GM10847 (cell line): Measurements from ENCODE around the gene ATP9B.

Source experiments
- POLR2A ChIP-seq: IDR thresholded peaks from 2 replicates; pipeline ENCODE4 v1.6.1; 2011; ENCODE audit not compliant: insufficient read length; ENCODE audit errors: extremely low read depth

Gene ATP9B

DNA sequence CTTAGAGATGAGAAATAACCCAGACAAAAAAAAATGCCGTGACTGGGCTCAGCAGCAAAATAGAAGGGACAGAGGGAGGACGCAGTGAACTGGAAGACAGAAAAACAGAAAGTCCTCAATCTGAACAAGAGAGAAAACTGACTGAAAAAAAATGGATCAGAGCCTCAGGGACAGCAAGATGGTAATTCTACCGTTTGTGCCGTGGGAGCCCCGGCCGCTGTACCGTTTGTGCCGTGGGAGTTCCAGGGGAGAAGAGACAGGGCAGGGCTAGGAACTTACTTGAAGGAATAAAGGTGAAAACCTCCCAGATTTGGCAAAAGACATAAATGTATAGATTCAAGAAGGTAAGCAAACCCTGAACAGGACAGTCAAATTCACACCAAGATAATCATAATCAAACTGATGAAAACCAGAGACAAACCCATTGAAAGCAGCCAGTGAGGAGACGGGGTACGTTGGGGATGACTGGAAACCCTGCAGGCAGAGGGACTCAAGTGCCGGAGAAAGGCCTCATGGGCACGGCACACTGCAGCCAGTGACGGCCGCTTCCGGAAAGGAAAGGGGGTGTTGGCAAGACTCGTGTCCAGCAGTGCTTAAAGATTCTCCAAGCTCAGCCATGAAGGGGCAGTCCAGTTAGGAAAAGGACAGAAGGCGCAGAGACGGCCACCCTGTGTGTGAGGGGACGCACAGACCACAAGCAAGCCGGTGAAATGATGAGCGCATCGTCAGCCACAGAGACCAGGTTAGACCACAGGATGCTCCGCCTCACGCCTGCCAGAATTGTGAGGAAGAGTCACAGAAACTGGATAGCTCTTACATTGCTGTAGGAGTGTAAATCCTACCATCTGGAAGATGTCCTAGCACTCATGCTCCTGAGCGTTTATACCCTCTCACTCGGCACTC lies 286.5 kb downstream of the ATP9B start:
- no peak for TF ChIP-seq POLR2A

DNA sequence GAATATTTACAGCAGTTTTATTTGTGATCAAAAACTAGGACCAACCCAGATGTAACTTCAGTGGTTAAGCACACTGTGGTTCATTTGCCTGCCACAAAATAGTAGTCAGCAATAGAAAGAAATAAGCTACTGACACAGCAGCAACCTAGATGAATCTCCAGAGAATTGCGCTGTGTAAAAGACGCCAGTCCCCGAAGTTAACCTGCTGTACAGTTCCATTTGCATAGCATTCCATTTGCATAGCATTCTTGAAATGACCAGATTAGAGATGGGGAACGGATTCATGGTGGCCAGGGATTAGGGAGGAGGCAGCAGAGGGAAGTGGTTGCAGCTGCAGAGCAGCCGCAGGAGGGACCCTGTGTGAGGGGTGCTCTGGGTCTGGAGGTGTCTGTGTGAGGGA lies 287.2 kb downstream of the ATP9B start:
- TF ChIP-seq POLR2A = no peak

DNA sequence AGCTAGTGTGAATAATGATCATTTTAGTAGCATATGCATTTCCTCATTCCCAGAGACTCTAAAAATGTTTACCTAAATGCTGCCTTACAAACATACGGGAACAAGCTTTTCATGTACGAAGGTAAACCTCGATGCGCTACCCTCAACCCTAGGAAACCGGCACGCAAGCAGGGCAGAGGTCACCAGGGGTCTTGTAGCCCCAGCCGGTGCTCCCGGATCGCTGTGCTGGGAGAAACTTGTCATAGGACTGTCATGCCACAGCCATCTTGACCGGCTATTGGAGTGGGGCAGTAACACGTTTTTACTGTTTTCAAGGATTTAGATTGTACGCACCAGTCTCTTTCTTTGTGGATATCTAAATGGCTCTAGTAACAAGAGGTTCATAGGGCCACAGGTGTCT lies 291.7 kb downstream of the ATP9B start:
- TF ChIP-seq POLR2A = no peak

DNA sequence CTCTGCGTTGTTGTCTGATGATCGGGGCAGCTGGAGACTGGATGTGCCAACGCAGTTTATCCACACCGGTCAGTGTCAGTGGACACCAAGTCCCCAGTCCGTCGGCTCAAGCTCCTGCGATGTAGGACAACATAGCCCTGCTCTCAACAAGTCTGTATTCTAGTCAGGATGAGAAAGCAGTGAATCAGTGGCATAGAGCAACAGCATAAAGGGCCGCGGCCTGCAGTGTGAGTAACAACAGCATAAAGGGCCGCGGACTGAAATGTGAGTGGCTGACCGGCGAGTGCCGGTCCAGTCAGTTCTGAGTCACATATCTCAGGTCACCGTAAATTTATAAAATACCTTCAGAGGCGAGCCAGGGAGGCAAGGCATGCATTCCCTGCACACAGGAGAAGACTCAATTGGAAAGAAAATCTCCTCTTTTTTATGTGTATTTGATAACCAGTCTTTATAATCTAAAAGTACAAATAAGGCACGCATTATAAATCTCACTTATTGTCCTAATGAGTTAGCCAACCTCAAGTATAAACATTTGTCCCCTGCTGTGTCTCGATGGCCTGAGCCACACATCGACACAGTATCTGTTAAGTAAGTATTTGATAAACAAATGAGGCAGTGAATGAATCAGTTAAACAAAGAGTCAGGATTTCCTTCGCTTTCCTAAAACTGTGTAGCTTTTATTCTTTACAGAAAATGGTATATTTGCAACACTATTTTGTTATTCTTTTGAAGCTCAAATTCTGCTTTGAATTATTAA lies 292.8 kb downstream of the ATP9B start:
- no peak for TF ChIP-seq POLR2A

DNA sequence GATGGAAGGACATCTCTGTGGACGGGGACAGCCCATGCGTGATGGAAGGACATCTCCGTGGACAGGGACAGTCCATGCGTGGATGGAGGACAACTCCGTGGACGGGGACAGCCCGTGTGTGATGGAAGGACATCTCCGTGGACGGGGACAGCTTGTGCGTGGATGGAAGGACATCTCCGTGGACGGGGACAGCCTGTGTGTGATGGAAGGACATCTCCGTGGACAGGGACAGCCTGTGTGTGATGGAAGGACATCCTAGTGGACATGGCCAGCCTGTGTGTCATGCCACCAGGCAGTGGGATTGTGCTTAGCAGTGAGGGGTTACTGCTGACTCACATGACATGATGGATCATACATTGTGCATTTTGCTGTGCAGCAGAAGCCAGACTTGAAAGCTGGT lies 296.5 kb downstream of the ATP9B start:
- no peak for TF ChIP-seq POLR2A

DNA sequence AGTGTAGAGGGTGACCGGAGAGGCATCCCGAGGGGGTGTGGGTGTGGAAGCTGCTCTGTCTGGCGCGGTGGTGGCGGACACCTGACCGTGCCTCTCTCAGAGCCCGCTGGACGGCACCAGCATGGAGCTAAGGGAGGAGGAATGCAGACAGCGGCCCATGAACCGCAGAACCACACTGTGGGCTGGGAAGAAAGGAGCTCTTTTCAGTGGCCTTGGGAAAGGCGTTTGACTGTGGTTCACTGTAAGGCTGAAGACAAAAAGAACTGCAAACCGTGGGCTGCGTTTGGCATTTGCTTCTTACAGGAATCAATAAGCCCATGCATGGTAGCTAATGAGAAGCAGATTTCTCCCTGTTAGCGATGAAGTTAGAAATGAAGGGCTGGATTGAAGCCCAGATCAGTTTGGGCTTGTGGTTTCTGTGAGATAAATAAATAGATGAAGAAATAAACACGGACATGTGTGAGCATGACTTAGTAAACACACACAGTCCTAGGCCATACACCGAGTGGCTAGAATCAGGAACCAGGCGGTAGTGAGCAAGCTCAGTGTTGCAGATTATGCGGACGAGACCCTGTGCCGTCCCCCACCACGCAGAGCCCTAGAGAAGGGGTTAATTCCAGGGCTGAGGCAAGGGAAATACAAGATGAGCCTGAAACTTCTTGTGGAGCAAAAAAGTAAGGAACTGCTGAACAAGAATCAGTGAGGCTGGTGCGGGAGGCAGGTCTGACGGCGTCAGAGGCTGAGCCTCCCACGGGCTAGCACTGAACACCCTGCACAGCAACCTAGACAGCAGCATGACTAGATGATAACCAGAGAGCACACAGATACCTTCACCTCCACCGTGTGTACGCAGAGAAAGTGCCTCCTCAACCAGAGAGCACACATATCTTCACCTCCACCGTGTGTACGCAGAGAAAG lies 297.2 kb downstream of the ATP9B start:
- no peak for TF ChIP-seq POLR2A

DNA sequence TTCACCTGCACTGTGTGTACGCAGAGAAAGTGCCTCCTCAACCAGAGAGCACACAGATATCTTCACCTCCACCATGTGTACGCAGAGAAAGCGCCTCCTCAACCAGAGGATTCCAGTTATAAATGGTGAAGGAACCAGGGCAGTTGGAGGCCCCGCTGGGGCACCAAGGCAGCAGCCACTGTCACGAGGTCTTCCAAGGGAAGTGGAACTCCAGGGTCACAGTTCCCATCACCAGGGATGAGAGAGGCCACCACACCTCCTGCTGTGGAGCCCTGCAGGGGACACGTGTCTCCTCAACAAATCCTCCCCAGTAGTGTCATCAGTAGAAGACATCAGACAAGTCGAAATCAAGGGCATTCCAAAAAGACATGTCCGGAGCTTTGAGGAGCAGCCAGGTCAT lies 298.3 kb downstream of the ATP9B start:
- TF ChIP-seq POLR2A = no peak

DNA sequence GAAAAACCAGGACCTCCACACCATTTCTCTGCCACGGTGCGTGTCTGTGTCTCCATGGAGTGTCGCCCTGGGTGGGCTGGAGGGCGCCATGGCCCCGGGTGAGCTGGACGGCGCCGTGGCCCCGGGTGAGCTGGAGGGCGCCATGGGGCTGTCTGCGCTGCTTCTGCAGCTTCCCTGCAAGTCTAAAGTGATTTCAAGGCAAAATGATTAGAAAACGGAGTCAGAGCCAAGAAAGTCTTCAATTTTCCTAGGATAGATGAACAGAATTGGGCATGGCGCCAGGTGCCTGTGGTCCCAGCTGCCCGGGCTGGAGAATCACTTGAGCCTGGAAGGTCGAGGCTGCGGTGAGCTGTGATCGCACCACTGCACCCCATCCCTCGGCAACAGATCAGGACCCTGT lies 298.8 kb downstream of the ATP9B start:
- no peak for TF ChIP-seq POLR2A

DNA sequence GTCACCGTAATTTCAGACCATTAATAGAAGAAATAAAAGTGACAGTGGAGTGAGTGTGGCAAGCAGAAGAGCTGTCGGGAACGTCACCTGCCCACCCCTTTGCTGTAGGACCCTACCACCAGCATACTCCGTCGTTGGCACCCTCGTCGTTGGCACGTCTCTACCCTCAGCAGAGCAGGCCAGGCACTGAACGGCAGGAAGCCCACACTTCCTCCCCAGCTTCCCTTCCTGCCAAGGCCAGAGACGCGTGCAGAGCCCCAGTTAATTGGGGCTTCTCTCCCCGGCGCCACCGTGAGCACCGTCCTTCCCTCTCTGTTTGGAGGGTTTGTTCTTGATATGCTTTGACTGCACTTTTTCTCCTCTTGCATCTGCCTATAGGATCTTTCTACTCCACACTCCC lies 299.5 kb downstream of the ATP9B start:
- no peak for TF ChIP-seq POLR2A

DNA sequence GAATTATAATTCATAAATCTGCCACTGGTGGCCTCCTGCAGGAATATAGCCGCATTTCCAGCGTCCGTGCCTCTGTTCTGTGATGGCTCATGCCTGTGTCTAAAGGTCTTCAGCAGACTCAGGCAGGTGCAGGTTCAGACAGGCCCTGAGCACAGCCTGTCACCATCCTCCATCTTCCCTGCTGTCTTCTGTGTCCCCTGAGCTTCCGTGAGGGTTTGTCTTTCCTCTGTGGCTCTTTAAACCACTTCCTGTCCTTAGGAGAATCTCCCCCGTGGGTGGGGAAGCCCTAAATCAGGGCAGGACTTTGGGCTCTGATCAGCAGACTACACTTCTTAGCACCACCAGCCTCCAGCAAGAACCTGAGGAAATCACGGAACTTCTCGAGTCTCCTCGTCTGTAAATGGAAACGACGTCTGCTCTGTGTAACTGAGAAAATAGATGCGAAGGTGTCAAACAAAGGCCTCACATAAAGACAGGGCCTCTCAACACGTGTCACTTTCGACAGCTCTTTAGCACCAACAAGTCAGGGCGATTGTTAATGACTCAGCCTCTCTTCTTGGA lies 302.4 kb downstream of the ATP9B start:
- no peak for TF ChIP-seq POLR2A

DNA sequence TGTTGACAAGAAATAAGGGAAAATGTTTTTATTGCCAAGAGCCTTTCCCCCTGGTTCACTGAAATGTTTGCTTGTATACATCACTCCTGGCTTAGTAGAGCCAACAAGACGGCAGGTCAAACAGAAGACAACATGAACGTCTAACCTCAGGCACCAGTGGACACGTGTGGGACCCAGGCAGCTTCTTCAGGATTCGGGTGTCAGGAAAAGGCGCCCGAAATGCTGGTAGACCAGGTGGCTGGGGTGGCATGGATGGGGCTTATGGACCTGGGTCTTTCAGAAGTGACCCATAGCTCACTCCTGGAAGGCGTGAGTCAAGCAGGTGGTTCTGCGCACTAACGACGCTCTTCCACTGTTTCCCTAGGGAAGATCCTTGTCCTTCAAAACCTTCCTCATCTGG lies 303.3 kb downstream of the ATP9B start:
- no peak for TF ChIP-seq POLR2A

DNA sequence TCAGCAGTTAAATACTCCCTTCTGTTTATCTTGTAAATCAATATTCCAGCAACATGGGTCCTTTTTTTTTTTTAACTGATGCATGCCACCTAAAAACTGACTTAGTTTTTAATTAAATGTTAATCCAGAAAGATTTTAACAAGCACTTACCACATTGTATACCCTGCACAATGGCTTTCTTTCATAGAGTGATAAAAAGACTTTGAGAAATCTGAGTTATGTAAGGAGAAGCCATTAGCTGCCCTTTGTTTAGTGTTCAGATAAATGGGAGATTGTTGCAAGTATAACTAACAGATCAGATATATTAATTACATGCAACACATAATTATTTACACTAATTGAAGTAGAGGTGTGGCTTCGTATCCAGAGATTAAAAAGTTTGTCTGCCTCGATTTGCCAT lies 303.8 kb downstream of the ATP9B start:
- TF ChIP-seq POLR2A = no peak

DNA sequence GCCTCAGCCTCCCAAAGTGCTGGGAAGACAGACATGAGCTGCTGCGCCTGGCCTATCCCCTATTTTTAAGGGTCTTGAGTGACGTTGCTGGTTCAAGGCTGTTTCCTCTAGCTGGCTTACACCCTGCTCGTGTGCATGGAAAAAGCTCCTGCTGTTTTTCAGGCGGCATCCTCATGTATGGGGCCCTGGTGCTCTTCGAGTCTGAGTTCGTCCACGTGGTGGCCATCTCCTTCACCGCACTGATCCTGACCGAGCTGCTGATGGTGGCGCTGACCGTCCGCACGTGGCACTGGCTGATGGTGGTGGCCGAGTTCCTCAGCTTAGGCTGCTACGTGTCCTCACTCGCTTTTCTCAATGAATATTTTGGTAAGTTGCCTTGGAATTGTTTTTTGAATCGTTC lies 304.5 kb downstream of the ATP9B start:
- TF ChIP-seq POLR2A = no peak

DNA sequence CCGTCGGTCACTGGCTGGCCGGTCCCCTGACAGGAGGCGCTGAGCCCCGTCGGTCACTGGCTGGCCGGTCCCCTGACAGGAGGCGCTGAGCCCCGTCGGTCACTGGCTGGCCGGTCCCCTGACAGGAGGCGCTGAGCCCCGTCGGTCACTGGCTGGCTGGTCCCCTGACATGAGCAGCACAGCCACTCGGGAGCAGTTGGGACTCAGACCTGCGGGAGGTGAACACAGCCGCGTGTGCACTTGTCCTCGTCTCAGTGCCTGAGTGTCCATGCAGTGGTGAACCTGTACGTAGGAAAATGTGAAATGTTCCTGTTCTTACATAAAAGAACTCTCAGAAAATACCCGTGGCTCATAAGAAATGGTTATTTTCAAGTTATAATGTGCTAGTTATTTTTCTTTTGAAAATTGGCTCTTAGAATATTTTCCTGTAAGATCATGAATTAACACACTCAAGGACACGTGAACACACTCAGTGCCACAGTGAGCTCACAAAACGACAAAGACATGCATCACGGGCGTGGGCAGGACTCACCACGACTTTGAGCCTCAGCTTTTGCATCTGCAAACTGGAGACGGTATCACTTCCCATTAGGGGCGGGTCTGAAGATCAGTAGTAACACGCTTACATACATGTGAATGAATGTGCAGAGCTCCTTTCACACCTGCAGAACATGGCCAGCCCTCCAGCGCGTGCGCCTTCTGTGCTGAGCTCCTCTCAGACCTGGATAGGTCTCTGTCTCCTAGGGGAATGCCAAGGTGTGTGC lies 305.4 kb downstream of the ATP9B start:
- TF ChIP-seq POLR2A = no peak
